SK-N-SH (cell line): ENCODE results near the gene EPHA3. TPM values are rescaled to one million over a fixed set of nuclear protein-coding genes. Genes with fewer than 3 reads are reported as not detected.

ENCODE experiments used
- CTCF ChIA-PET: fragments of 300-600, 350-600 bp; formaldehyde crosslinking; extraction: SDS; loops from one replicate; lab custom pipeline; 2021; lab: Yijun Ruan, JAX
- POLR2A ChIA-PET: fragments of 350-600 bp; sonication (Branson Sonifier 250); formaldehyde crosslinking; extraction: SDS; loops from one replicate; lab custom pipeline; 2020; ENCODE audit warnings: antibody characterized with exemption, inconsistent platforms; lab: Yijun Ruan, JAX
- DNase-seq: peaks from one replicate; pipeline ENCODE4 v3.0.0; 2012
- H2AFZ ChIP-seq: fragments of 200-600 bp; sonication (generic); 2 replicates; pipeline ENCODE4 v1.8.1; 2016; ENCODE audit warnings: antibody characterized with exemption, mild to moderate bottlenecking, low read depth
- H3F3A ChIP-seq: fragments of 200-600 bp; sonication (generic); replicated peaks from 2 replicates; pipeline ENCODE3; 2016; ENCODE audit warnings: antibody characterized with exemption, mild to moderate bottlenecking; ENCODE audit not compliant: insufficient read depth
- H3K27ac ChIP-seq, 2 experiments: fragments of 200-500 bp in 1 of 2; fragments of 200-600 bp in 1 of 2; sonication (Bioruptor generic) in 1 of 2; sonication (generic), shearing (Covaris generic) in 1 of 2; 2 replicates each; pipeline versions ENCODE4 v1.5.1 to v1.6.1; 2014 to 2016; ENCODE audit warnings: low read depth in 2 of 2, inconsistent platforms in 1 of 2, low read length in 1 of 2, mild to moderate bottlenecking in 1 of 2, mixed read lengths in 1 of 2
- H3K27me3 ChIP-seq: fragments of 200-600 bp; sonication (generic), shearing (Covaris generic); 2 replicates; pipeline ENCODE4 v1.6.1; 2016; ENCODE audit warnings: mixed run types; ENCODE audit not compliant: insufficient read depth
- H3K36me3 ChIP-seq, 2 experiments: fragments of 200-500 bp in 1 of 2; fragments of 200-600 bp in 1 of 2; sonication (Bioruptor generic) in 1 of 2; sonication (generic) in 1 of 2; replicated peaks in 1 of 2; 2 replicates each; pipeline versions ENCODE3 to v1.5.1; 2014 to 2016; ENCODE audit warnings: low read length in 1 of 2, mild to moderate bottlenecking in 1 of 2; ENCODE audit not compliant: insufficient read depth in 2 of 2, control insufficient read depth in 1 of 2
- H3K4me1 ChIP-seq, 2 experiments: fragments of 200-500 bp in 1 of 2; fragments of 200-600 bp in 1 of 2; sonication (Bioruptor generic) in 1 of 2; sonication (generic), shearing (Covaris generic) in 1 of 2; 2 replicates each; pipeline versions ENCODE4 v1.5.1 to v1.6.1; 2014 to 2016; ENCODE audit warnings: low read depth in 1 of 2, low read length in 1 of 2, mixed run types in 1 of 2; ENCODE audit not compliant: insufficient read depth in 2 of 2, control insufficient read depth in 1 of 2
- H3K4me2 ChIP-seq: fragments of 200-600 bp; sonication (generic), shearing (Covaris generic); 2 replicates; pipeline ENCODE4 v1.6.1; 2017; ENCODE audit warnings: mixed run types
- H3K4me3 ChIP-seq, 2 experiments: fragments of 200-500 bp in 1 of 2; fragments of 200-600 bp in 1 of 2; sonication (Bioruptor generic) in 1 of 2; sonication (generic), shearing (Covaris generic) in 1 of 2; 2 replicates each; pipeline versions ENCODE4 v1.5.1 to v1.8.1; 2014 to 2016; ENCODE audit warnings: low read depth in 2 of 2, inconsistent platforms in 1 of 2, low read length in 1 of 2, mild to moderate bottlenecking in 1 of 2, mixed read lengths in 1 of 2, moderate library complexity in 1 of 2
- H3K79me2 ChIP-seq: fragments of 200-600 bp; sonication (generic); 2 replicates; pipeline ENCODE4 v1.8.1; 2017; ENCODE audit warnings: mild to moderate bottlenecking; ENCODE audit not compliant: insufficient read depth
- H3K9ac ChIP-seq: fragments of 200-600 bp; sonication (generic); 2 replicates; pipeline ENCODE4 v1.6.1; 2017; ENCODE audit warnings: mixed run types
- H3K9me2 ChIP-seq: fragments of 200-600 bp; sonication (generic); 2 replicates; pipeline ENCODE4 v1.6.1; 2017; ENCODE audit warnings: mixed run types
- H3K9me3 ChIP-seq: fragments of 200-600 bp; sonication (generic); 2 replicates; pipeline ENCODE4 v1.6.1; 2017; ENCODE audit warnings: mixed run types, mild to moderate bottlenecking, moderate library complexity
- H4K20me1 ChIP-seq: fragments of 200-600 bp; sonication (generic); 2 replicates; pipeline ENCODE4 v1.6.1; 2017; ENCODE audit warnings: mild to moderate bottlenecking, mixed run types; ENCODE audit not compliant: insufficient read depth
- EP300 ChIP-seq, 2 experiments: IDR thresholded peaks; 2 replicates each; pipeline versions ENCODE4 v1.4.0 to v1.6.1; 2012; ENCODE audit warnings: borderline replicate concordance in 1 of 2, low read depth in 1 of 2, low read length in 1 of 2
- FOXJ3 ChIP-seq: sonication (generic); formaldehyde crosslinking; IDR thresholded peaks from 2 replicates; pipeline ENCODE4 v1.5.1; 2020; ENCODE audit warnings: mild to moderate bottlenecking, missing genetic modification reagents
- FOXM1 ChIP-seq: IDR thresholded peaks from 2 replicates; pipeline ENCODE4 v1.4.0; 2012; ENCODE audit warnings: low read depth, mild to moderate bottlenecking
- JUND ChIP-seq: IDR thresholded peaks from 2 replicates; pipeline ENCODE4 v1.4.0; 2012
- NFIC ChIP-seq: IDR thresholded peaks from 2 replicates; pipeline ENCODE4 v1.4.0; 2012; ENCODE audit warnings: borderline replicate concordance
- NRF1 ChIP-seq: IDR thresholded peaks from 2 replicates; pipeline ENCODE4 v1.6.1; 2012; ENCODE audit warnings: low read depth, mild to moderate bottlenecking, low read length
- POLR2AphosphoS5 ChIP-seq: IDR thresholded peaks from 2 replicates; pipeline ENCODE4 v1.6.1; 2012; ENCODE audit warnings: low read depth, low read length
- RAD21 ChIP-seq: IDR thresholded peaks from 2 replicates; pipeline ENCODE4 v1.6.1; 2012; ENCODE audit warnings: mild to moderate bottlenecking, low read length
- RFX5 ChIP-seq: IDR thresholded peaks from 2 replicates; pipeline ENCODE4 v1.6.1; 2012; ENCODE audit warnings: mild to moderate bottlenecking, improper control_type of control experiment, low read length
- RXRA ChIP-seq: IDR thresholded peaks from 2 replicates; pipeline ENCODE4 v1.4.0; 2012; ENCODE audit warnings: low read depth, mild to moderate bottlenecking, borderline replicate concordance
- SIN3A ChIP-seq: IDR thresholded peaks from 2 replicates; pipeline ENCODE4 v1.6.1; 2012; ENCODE audit warnings: low read depth, mild to moderate bottlenecking, low read length, moderate library complexity, borderline replicate concordance
- SMC3 ChIP-seq: IDR thresholded peaks from 2 replicates; pipeline ENCODE4 v1.6.1; 2012; ENCODE audit warnings: low read depth, low read length, improper control_type of control experiment
- TCF12 ChIP-seq: IDR thresholded peaks from 2 replicates; pipeline ENCODE4 v1.4.0; 2012
- USF2 ChIP-seq: fragments of 150-350 bp; IDR thresholded peaks from 2 replicates; pipeline ENCODE4 v1.6.1; 2017; ENCODE audit warnings: antibody characterized with exemption, low read length, low read depth, borderline replicate concordance
- WGBS: methylation state at CpG from one replicate; pipeline ENCODE4 v1.1.6; 2017; ENCODE audit warnings: low lambda C conversion rate; 5-methylcytosine and 5-hydroxymethylcytosine counted together
- polyA plus RNA-seq, 3 experiments: library from polyadenylated mRNA; depleted of rRNA; stranded (reverse); fragments of >200 nt; gene quantifications; 2 replicates each; pipeline ENCODE4 v1.2.3, GENCODE V29; 2012
- TF ChIP-seq, protein P1 (sequence below): IDR thresholded peaks from 2 replicates; pipeline ENCODE4 v1.4.0; 2012; ENCODE audit warnings: low read depth, borderline replicate concordance
- TF ChIP-seq, protein P2 (sequence below): IDR thresholded peaks from 2 replicates; pipeline ENCODE4 v1.4.0; 2012; ENCODE audit warnings: low read depth, borderline replicate concordance
- TF ChIP-seq, protein P3 (sequence below): IDR thresholded peaks from 2 replicates; pipeline ENCODE4; 2012
- TF ChIP-seq, protein P4 (sequence below): fragments of 150-350 bp; IDR thresholded peaks from 2 replicates; pipeline ENCODE4 v1.6.1; 2016; ENCODE audit warnings: mild to moderate bottlenecking, low read depth, low read length
- TF ChIP-seq, protein P5 (sequence below): IDR thresholded peaks from 2 replicates; pipeline ENCODE4 v1.6.1; 2012; ENCODE audit warnings: mild to moderate bottlenecking, low read depth, low read length, moderate library complexity
- TF ChIP-seq, protein P6 (sequence below): IDR thresholded peaks from 2 replicates; pipeline ENCODE4 v1.4.0; 2012; ENCODE audit warnings: low read depth

The EPHA3 gene
- polyA plus RNA-seq, 1 of the 3 experiments (the other 2 are of a cell fraction): not detected

GRCh38 chr3:89452066-89452465, 344.6 kb downstream of the EPHA3 start:
- no peaks in the 10 kb centered on the region for H3K9me3 ChIP-seq
- H3K36me3 ChIP-seq: no peaks in the 10 kb centered on the region
- no peaks in the 10 kb centered on the region for H3K9me2 ChIP-seq
- no peaks in the 10 kb centered on the region for H3K4me1 ChIP-seq
- no peak overlapping the region for H3K4me3 ChIP-seq
- POLR2A ChIA-PET: no interaction called here
- H3K4me2 ChIP-seq: no peak overlapping the region
- no peak overlapping the region for H2AFZ ChIP-seq
- TF ChIP-seq RFX5: no peak
- TF ChIP-seq, protein P1, sequence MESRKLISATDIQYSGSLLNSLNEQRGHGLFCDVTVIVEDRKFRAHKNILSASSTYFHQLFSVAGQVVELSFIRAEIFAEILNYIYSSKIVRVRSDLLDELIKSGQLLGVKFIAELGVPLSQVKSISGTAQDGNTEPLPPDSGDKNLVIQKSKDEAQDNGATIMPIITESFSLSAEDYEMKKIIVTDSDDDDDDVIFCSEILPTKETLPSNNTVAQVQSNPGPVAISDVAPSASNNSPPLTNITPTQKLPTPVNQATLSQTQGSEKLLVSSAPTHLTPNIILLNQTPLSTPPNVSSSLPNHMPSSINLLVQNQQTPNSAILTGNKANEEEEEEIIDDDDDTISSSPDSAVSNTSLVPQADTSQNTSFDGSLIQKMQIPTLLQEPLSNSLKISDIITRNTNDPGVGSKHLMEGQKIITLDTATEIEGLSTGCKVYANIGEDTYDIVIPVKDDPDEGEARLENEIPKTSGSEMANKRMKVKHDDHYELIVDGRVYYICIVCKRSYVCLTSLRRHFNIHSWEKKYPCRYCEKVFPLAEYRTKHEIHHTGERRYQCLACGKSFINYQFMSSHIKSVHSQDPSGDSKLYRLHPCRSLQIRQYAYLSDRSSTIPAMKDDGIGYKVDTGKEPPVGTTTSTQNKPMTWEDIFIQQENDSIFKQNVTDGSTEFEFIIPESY: no peak
- no peak for TF ChIP-seq TCF12
- no peak for TF ChIP-seq SIN3A
- TF ChIP-seq, protein P2, sequence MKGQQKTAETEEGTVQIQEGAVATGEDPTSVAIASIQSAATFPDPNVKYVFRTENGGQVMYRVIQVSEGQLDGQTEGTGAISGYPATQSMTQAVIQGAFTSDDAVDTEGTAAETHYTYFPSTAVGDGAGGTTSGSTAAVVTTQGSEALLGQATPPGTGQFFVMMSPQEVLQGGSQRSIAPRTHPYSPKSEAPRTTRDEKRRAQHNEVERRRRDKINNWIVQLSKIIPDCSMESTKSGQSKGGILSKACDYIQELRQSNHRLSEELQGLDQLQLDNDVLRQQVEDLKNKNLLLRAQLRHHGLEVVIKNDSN: no peak
- TF ChIP-seq, protein P3, sequence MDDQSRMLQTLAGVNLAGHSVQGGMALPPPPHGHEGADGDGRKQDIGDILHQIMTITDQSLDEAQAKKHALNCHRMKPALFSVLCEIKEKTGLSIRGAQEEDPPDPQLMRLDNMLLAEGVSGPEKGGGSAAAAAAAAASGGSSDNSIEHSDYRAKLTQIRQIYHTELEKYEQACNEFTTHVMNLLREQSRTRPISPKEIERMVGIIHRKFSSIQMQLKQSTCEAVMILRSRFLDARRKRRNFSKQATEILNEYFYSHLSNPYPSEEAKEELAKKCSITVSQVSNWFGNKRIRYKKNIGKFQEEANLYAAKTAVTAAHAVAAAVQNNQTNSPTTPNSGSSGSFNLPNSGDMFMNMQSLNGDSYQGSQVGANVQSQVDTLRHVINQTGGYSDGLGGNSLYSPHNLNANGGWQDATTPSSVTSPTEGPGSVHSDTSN: no peak
- TF ChIP-seq RAD21: no peak
- TF ChIP-seq JUND: no peak
- TF ChIP-seq RXRA: no peak
- TF ChIP-seq SMC3: no peak
- WGBS: 1% methylated on average over 2 of the region's 2 CpGs
- H3K9ac ChIP-seq: no peak overlapping the region
- no peaks in the 10 kb centered on the region for H4K20me1 ChIP-seq
- DNase-seq: no peak
- H3K27me3 ChIP-seq: no peaks in the 10 kb centered on the region
- H3K79me2 ChIP-seq: no peaks in the 10 kb centered on the region
- no peaks in the 10 kb centered on the region for H3F3A ChIP-seq
- no peak overlapping the region for H3K27ac ChIP-seq
- CTCF ChIA-PET: no interaction called here

- H3K9ac ChIP-seq: no peak overlapping the region
- H3K27ac ChIP-seq: no peak overlapping the region
- no peaks in the 10 kb centered on the region for H3K4me1 ChIP-seq
- no peak for DNase-seq
- H3K4me2 ChIP-seq: no peak overlapping the region
- ChIA-PET CTCF (no interaction called here), POLR2A (no interaction called here)
- 4% methylated on average over 2 of the region's 2 CpGs for WGBS
- no peak overlapping the region for H2AFZ ChIP-seq
- no peaks in the 10 kb centered on the region for H3K27me3 ChIP-seq
- H3F3A ChIP-seq: no peaks in the 10 kb centered on the region
- H3K36me3 ChIP-seq: no peaks in the 10 kb centered on the region
- H3K9me2 ChIP-seq: no peaks in the 10 kb centered on the region
- H4K20me1 ChIP-seq: no peaks in the 10 kb centered on the region
- no peaks in the 10 kb centered on the region for H3K79me2 ChIP-seq
- H3K9me3 ChIP-seq: no peaks in the 10 kb centered on the region
- no peak overlapping the region for H3K4me3 ChIP-seq
- TF ChIP-seq, protein P4, sequence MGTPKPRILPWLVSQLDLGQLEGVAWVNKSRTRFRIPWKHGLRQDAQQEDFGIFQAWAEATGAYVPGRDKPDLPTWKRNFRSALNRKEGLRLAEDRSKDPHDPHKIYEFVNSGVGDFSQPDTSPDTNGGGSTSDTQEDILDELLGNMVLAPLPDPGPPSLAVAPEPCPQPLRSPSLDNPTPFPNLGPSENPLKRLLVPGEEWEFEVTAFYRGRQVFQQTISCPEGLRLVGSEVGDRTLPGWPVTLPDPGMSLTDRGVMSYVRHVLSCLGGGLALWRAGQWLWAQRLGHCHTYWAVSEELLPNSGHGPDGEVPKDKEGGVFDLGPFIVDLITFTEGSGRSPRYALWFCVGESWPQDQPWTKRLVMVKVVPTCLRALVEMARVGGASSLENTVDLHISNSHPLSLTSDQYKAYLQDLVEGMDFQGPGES: no peak
- no peak for TF ChIP-seq FOXJ3 (CRISPR knock-in tag)
- TF ChIP-seq RXRA: no peak
- TF ChIP-seq, protein P5, sequence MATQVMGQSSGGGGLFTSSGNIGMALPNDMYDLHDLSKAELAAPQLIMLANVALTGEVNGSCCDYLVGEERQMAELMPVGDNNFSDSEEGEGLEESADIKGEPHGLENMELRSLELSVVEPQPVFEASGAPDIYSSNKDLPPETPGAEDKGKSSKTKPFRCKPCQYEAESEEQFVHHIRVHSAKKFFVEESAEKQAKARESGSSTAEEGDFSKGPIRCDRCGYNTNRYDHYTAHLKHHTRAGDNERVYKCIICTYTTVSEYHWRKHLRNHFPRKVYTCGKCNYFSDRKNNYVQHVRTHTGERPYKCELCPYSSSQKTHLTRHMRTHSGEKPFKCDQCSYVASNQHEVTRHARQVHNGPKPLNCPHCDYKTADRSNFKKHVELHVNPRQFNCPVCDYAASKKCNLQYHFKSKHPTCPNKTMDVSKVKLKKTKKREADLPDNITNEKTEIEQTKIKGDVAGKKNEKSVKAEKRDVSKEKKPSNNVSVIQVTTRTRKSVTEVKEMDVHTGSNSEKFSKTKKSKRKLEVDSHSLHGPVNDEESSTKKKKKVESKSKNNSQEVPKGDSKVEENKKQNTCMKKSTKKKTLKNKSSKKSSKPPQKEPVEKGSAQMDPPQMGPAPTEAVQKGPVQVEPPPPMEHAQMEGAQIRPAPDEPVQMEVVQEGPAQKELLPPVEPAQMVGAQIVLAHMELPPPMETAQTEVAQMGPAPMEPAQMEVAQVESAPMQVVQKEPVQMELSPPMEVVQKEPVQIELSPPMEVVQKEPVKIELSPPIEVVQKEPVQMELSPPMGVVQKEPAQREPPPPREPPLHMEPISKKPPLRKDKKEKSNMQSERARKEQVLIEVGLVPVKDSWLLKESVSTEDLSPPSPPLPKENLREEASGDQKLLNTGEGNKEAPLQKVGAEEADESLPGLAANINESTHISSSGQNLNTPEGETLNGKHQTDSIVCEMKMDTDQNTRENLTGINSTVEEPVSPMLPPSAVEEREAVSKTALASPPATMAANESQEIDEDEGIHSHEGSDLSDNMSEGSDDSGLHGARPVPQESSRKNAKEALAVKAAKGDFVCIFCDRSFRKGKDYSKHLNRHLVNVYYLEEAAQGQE: no peak
- no peak for TF ChIP-seq NFIC
- no peak for TF ChIP-seq NRF1
- TF ChIP-seq FOXM1: no peak
- TF ChIP-seq EP300 (IDR thresholded peaks at IDR 0.05; ENCODE audit: borderline replicate concordance in 1 of 2, low read depth in 1 of 2, low read length in 1 of 2): no peak
- TF ChIP-seq USF2: no peak
- no peak for TF ChIP-seq POLR2AphosphoS5
- TF ChIP-seq, protein P6, sequence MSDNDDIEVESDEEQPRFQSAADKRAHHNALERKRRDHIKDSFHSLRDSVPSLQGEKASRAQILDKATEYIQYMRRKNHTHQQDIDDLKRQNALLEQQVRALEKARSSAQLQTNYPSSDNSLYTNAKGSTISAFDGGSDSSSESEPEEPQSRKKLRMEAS: no peak
Measured at GRCh38 chr3:89455240-89455639, 347.8 kb downstream of the EPHA3 start.
